A204.1 (cell line): Measurements from ENCODE around the gene PAQR7.
"Not testable (repeated sequence)": the region's sequence is repeated elsewhere in the genome, so short reads cannot be mapped to it uniquely, and the experiment has no call there.

Source experiments
- FAIRE-seq: peaks from 2 replicates; lab custom pipeline; 2012; peaks lifted over from hg19 to GRCh38; lab: Jason Lieb, UNC

The PAQR7 gene

DNA sequence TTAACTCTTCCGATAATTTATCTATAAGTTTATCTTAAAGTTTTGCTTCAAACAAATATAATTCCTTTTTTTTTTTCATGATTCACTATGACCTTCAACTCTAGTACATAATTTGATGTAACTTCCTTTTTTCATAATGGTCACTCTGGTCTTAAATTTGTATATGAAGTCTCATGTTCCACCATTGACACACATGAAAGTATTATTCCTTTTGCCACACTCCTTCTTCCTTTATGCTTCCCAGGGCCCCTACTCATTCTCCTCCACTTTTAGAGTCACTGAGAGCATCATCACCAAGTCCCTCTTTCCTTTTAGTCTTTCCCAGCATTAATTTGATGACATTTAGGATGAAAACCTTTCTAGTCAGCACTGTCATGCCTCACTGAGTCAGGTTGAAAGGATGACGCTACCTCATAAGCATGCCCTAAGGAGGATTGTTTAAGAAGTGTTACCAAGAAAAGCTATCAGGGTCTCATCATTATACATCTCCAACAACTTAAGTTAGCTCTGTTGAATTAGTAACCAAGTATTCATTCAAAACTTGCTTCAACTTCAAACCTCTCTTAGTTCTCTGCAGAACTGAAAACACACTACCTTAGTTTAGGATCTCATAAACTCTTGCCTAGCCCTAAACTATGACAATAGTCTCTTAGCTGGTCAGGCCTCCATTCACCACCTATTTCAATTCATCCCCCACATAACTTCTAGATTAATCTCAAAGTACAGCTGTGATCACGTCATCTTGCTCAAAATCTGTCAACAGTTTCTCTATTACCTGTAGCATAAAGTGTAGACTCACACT lies 30.8 kb downstream of the PAQR7 start:
- no peak for FAIRE-seq

DNA sequence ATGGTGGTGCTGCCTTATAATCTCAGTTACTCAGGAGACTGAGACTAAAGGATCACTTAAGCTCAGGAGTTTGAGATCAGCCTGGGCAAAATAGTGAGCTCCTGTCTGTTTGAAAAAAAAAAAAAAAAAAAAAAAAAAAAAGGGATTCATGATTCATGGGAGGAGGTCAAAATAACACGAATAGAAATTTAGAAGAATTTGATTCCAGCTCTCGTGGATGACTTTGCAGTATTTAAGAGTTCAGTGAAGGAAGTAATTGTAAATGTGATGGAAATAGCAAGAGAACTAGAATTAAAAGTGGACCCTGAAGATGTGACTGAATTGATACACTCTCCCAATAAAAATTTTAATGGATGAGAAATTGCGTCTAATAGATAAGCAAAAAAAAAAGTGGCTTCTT lies 32.0 kb downstream of the PAQR7 start:
- no peak for FAIRE-seq

DNA sequence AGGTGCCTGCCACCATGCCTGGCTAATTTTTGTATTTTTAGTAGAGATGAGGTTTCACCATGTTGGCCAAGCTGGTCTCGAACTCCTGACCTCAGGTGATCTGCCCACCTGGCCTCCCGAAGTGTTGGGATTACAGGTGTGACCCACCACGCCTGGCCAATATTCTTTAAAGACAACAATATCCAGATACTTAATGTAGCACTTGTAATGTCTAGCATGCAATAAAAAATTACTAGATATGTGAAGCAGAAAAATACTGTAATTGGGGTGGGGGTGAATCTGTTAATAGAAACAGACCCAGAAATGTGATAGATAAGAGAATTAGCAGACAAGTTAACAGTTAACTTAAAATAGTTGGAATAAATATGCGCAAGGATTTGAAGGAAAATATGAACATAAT lies 35.7 kb downstream of the PAQR7 start:
- FAIRE-seq, result not testable (repeated sequence)

GRCh38 chr1:25837262-25837875 lies 38.1 kb downstream of the PAQR7 start:
- FAIRE-seq, result peak; percentile 14

GRCh38 chr1:25836695-25837094 lies 38.8 kb downstream of the PAQR7 start:
- no peak for FAIRE-seq

DNA sequence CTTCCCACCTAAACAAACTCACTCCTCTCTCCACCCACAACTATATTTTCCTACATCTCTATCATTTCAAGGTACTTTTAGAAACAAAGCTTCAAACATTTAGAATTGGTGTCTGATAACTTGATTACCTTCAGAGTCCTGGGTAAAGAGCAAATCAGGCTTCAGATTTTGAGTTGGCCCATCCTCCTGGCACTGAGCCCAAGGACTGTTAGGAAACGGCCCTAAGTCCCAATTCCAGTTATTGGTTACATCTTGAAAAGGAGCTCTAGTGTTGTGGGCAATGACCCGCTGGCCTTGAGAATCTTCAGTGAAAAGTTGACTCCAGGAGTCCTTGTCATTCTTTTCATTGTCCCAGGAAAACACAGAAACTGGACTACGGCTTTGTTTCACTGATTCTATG lies 40.6 kb downstream of the PAQR7 start:
- no peak for FAIRE-seq

- no peak for FAIRE-seq
These were observed 42.4 kb downstream of the PAQR7 start for GRCh38 chr1:25833158-25833557.

DNA sequence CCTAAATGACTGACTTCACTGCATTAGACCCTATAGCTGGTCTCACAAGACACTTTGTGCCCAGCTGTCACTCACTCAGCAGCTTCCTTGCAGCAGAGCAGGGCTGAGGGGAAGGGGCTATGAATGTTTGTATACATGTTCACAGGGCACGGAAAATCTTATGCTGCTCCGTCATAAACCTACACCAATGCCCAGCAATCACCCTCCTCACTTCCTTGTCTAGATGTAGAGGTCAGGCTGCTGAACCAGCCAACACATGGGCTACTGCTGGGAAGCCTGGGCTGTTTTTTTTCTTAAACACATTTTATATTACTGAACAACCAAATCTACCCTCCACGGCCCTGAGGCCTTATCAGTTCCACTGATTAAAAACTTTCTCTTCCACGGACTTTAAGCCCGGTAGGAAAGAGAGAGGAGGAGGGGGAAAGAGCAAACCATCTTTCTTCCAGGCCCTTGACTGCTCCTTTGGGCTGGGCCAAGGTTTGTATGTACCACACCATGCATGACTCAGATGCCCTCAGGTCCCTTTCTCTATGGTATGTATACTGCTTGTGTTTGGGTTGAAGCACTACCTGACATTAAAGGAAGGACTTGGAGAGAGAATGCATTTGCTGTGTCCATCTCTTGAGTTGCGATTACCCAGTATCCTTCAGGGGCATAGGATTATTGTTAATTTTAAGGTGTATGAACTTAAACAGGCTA lies 43.0 kb downstream of the PAQR7 start:
- no peak for FAIRE-seq

GRCh38 chr1:25831569-25832196 lies 43.8 kb downstream of the PAQR7 start:
- FAIRE-seq, result no peak

GRCh38 chr1:25829046-25829445 lies 46.5 kb downstream of the PAQR7 start:
- no peak for FAIRE-seq

- no peak for FAIRE-seq
These were observed 47.0 kb downstream of the PAQR7 start for GRCh38 chr1:25828491-25828890.

GRCh38 chr1:25826571-25826970 lies 48.9 kb downstream of the PAQR7 start:
- FAIRE-seq, result no peak

GRCh38 chr1:25825605-25826004 lies 49.9 kb downstream of the PAQR7 start:
- no peak for FAIRE-seq

GRCh38 chr1:25821630-25822091 lies 53.8 kb downstream of the PAQR7 start:
- no peak for FAIRE-seq

DNA sequence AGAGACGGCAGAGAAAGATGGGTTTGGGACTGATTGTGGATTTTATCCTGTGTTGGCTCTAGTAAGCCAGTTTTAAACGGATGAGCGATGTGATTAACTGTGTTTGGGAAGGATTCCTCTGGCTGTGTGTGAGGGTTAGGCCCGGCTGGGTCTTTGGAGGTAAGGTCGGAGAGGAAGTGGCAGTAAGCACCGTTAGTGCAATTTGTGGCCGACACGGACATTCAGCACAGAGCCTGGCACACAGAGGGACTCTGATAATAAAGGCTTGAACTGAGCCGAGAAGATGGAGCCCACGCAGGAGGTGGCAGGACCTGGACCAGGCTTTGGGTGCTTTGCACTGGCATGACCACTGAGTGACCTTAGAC lies 54.4 kb downstream of the PAQR7 start:
- FAIRE-seq, result no peak

- FAIRE-seq, result no peak
These were observed 55.0 kb downstream of the PAQR7 start for GRCh38 chr1:25820247-25821111.

DNA sequence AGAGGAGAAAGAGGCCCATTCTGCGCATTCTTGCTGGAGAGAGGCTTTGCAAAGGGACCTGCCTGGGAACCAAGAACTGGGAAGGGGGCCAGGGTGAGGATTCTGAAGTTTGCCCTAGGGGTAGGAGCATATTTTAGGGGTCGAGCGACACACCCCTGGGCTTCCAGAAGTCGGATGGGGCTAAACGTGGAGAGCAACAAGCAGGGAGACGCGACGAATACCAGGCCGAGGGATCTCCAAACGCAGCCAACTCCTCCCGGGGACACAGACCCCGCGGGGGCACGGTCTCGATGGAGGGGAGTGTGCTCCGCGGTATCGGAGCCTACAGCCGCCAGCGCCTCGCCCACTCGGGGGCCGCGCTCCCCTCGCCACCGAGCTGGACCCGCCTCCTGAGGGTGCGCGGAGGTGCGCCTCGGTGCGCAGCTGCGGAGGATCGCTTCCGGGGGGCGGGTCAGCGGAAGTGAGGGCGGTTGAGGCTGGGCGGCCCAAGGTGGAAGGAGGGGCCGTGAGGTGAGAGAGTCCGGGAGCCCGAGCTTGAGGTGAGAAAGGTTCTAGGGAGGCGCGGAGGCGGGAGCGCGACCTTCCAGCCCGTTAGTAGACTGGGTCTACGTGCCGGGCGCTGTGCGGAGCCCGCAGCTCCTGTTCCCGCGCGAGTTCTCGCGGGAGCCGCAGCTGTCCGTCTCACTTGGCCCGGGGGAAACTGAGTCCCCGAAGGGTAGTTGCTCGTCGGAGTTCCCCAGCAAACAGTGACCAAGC lies 55.8 kb downstream of the PAQR7 start, which contains the start of gene MTFR1L:
MTFR1L (plus strand) TSS at position 464 of the 756 bp plus-strand sequence. CDS start 3,151 bp downstream, outside the sequence.
- peak; percentile 11 for FAIRE-seq

GRCh38 chr1:25818569-25818968 lies 56.9 kb downstream of the PAQR7 start:
- FAIRE-seq, result no peak

DNA sequence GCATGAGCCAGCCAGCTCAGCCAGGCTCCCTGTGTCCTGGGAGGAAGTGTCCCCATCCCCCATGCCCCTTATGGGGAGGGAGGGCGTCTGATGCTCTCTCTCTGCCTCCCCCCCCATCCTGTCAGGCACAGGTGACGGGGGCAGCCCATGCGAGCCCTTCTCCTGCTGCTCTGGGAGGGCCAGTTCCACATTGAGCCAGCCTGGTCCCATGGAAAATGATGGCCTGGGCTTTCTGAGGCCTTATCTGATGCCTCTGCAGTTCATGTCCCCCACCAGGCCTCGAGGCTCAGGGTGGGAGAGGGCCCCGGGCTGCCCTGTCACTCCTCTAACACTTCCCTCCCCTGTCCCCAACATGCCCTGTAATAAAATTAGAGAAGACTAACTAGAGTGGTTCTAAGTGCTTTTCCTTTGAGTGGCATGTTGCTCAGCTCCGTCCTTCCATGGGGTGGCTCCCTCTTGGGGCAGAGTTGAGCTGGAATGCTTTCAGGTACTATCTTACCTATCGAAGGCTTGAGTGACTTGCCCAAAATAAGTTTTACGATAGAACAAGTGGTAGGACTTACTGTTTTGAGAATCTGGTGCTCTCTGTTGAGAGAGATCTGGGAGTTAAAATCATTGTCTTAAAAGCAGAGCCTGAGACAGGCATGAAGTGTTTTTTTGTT lies 57.5 kb downstream of the PAQR7 start:
- FAIRE-seq, result no peak

GRCh38 chr1:25816112-25816718 lies 59.3 kb downstream of the PAQR7 start:
- FAIRE-seq, result no peak
